GM12891 (cell line): Measurements from ENCODE around the gene MSI2.

Experiments used
- DNase-seq: peaks from one replicate; pipeline ENCODE4 v3.0.0; 2011; ENCODE audit warnings: low spot score; ENCODE audit not compliant: insufficient read length
- FAIRE-seq: peaks from 2 replicates; lab custom pipeline; 2011; peaks lifted over from hg19 to GRCh38; lab: Jason Lieb, UNC
- PAX5 ChIP-seq: IDR thresholded peaks from 2 replicates; pipeline ENCODE4 v1.6.1; 2011; ENCODE audit warnings: low read length, moderate library complexity, mild to moderate bottlenecking; ENCODE audit not compliant: insufficient read depth, severe bottlenecking
- POLR2A ChIP-seq: IDR thresholded peaks from 2 replicates; pipeline ENCODE4 v1.6.1; 2011; ENCODE audit warnings: low read depth, low read length, control low read depth
- POLR2AphosphoS5 ChIP-seq: IDR thresholded peaks from 2 replicates; pipeline ENCODE4 v1.6.1; 2011; ENCODE audit warnings: low read depth, low read length, control low read depth
- POU2F2 ChIP-seq: IDR thresholded peaks from 2 replicates; pipeline ENCODE4 v1.6.1; 2011; ENCODE audit warnings: low read depth, mild to moderate bottlenecking, control low read depth, low read length, moderate library complexity
- SPI1 ChIP-seq: IDR thresholded peaks from 2 replicates; pipeline ENCODE4 v1.6.1; 2011; ENCODE audit warnings: low read depth, low read length, control low read depth
- TAF1 ChIP-seq: IDR thresholded peaks from 2 replicates; pipeline ENCODE4 v1.6.1; 2011; ENCODE audit warnings: low read depth, low read length, control low read depth

Gene MSI2

GRCh38 chr17:57733085-57733484, 476.8 kb downstream of the MSI2 start:
- no peak for DNase-seq
- TF ChIP-seq POU2F2, result no peak
- no peak for TF ChIP-seq SPI1
- TF ChIP-seq PAX5, result no peak
- TF ChIP-seq TAF1, result no peak
- TF ChIP-seq POLR2A, result no peak
- no peak for TF ChIP-seq POLR2AphosphoS5
- no peak for FAIRE-seq
